GM21381 (cell line): Measurements from ENCODE around the gene CNTD1.
"Not testable (repeated sequence)": the region's sequence is repeated elsewhere in the genome, so short reads cannot be mapped to it uniquely, and the experiment has no call there.

Experiments
- ATAC-seq: cut with Tn5 transposase; IDR thresholded peaks from one replicate; pipeline ENCODE4 v1.9.1; 2021; ENCODE audit warnings: mild to moderate bottlenecking, moderate library complexity; ENCODE audit not compliant: unreplicated experiment

Gene CNTD1

GRCh38 chr17:42844761-42845555, 46.3 kb downstream of the CNTD1 start:
- ATAC-seq: no peak

- ATAC-seq: no peak
Measured at GRCh38 chr17:42845556-42845917, 46.9 kb downstream of the CNTD1 start.

GRCh38 chr17:42845918-42846593, 47.4 kb downstream of the CNTD1 start:
- ATAC-seq: no peak

- ATAC-seq: no peak
Measured at GRCh38 chr17:42846594-42847280, 48.1 kb downstream of the CNTD1 start.

- ATAC-seq: no peak
Measured at GRCh38 chr17:42848093-42848492, 49.4 kb downstream of the CNTD1 start.

GRCh38 chr17:42849031-42849430, 50.4 kb downstream of the CNTD1 start:
- ATAC-seq: no peak

DNA sequence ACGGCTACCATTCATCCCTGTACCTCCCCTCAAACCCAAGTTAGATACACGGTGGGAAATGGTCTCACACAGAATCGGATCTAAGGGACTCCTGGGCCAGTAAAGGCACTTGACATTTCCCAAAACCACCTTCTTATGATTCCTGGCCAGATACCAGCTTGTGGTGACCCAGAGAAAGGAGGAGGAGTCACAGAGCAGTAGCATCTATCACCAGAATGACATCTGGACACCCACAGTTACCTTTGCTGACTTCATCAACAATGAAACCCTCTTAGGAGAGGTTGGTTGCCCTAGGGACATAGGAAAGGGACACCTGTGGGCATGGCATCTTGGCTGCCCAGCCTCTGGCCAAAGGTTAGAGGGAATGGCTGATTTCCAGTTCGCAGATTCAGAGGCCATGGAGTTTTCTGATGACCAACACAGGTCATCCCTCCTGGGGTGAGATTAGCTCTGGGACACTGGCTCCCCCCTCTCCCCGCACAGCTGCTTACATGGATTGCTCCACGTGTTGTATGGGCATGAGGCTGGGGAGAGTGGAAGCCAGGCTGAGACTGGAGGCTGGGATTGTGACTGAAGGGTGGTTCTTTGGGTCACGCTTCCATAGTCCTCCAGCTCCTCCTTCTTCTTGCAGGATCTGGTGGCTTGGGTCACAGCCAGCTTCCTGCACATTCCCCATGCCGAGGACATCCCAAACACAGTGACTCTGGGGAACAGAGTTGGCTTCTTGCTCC, 51.0 kb downstream of the CNTD1 start:
- ATAC-seq: no peak

DNA sequence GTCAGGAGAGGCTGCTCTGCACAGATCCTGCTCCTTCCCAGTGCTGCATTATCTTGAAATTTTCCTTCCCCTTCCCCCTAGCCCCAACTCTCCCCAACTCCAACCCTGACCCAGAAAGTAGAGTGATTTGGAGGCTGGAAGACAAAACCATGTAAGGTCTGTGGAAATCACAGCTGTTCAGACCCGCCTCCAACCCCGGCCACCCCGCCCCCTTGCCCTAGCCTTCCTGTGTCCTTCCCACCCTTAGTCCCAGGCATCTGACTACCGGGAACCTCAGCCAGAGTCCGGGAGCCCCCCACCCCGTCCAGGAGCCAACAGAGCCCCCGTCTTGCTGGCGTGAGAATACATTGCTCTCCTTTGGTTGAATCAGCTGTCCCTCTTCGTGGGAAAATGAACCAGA, 52.3 kb downstream of the CNTD1 start, which contains the start of gene AOC3:
Gene AOC3 (plus strand): TSS at position 246 of the 400 bp plus-strand sequence. CDS start 145 bp downstream, at position 391.
- no peak for ATAC-seq

DNA sequence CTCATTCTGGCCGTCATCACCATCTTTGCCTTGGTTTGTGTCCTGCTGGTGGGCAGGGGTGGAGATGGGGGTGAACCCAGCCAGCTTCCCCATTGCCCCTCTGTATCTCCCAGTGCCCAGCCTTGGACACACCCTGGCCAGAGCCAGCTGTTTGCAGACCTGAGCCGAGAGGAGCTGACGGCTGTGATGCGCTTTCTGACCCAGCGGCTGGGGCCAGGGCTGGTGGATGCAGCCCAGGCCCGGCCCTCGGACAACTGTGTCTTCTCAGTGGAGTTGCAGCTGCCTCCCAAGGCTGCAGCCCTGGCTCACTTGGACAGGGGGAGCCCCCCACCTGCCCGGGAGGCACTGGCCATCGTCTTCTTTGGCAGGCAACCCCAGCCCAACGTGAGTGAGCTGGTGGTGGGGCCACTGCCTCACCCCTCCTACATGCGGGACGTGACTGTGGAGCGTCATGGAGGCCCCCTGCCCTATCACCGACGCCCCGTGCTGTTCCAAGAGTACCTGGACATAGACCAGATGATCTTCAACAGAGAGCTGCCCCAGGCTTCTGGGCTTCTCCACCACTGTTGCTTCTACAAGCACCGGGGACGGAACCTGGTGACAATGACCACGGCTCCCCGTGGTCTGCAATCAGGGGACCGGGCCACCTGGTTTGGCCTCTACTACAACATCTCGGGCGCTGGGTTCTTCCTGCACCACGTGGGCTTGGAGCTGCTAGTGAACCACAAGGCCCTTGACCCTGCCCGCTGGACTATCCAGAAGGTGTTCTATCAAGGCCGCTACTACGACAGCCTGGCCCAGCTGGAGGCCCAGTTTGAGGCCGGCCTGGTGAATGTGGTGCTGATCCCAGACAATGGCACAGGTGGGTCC, 52.9 kb downstream of the CNTD1 start:
- ATAC-seq: not testable (repeated sequence)

DNA sequence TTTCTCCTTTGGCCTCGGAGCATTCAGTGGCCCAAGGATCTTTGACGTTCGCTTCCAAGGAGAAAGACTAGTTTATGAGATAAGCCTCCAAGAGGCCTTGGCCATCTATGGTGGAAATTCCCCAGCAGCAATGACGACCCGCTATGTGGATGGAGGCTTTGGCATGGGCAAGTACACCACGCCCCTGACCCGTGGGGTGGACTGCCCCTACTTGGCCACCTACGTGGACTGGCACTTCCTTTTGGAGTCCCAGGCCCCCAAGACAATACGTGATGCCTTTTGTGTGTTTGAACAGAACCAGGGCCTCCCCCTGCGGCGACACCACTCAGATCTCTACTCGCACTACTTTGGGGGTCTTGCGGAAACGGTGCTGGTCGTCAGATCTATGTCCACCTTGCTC, 53.7 kb downstream of the CNTD1 start:
- ATAC-seq: no peak

- ATAC-seq: no peak
Measured at GRCh38 chr17:42853004-42853403, 54.3 kb downstream of the CNTD1 start.

DNA sequence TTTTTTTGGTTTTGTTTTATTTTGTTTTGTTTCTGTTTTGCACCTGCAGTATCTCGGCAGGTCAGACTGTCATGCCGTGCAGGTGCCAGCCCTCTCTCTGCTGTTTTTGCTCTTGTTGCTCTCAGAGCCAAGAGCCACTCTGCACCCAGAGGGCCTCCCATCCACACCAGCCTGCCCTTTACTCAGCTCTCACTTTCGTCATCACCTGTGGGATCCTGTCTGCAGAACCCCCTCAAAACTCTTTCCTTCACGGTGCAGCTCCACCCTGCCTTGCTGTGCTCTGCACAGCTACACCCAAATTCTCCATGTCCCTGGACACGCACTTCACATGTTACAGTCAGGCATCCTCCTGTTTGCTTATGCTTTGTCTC, 54.9 kb downstream of the CNTD1 start:
- no peak for ATAC-seq

DNA sequence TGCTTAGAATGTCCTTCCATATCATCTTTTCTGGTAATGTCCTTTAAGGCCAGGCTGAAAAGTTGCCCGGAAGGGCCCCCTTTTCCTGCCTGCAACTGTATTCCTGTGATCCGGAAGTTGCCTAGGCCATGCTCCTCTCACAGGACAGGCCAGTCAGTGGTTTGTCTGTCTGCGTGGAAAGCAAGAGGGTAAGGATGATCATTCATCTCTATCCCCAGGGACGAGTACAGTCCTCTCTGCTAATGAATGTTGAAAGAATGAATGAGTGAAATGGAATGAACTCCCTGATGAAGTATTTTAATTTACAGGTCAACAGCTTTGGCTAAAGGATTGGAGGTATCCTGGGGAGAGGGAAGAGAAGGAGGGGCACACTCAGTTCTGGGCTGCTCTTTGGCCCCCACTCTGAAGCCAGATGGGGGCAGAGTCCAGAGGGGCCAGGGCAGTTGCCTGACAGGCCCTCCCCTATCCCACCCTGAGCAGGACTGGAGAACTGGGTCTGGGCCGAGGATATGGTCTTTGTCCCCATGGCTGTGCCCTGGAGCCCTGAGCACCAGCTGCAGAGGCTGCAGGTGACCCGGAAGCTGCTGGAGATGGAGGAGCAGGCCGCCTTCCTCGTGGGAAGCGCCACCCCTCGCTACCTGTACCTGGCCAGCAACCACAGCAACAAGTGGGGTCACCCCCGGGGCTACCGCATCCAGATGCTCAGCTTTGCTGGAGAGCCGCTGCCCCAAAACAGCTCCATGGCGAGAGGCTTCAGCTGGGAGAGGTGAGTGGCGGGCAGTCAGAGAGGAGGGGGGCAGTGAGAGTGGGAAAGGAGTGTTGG, 55.5 kb downstream of the CNTD1 start:
- ATAC-seq: no peak

GRCh38 chr17:42855048-42855596, 56.5 kb downstream of the CNTD1 start:
- ATAC-seq: no peak

GRCh38 chr17:42856093-42856492, 57.4 kb downstream of the CNTD1 start:
- not testable (repeated sequence) for ATAC-seq

DNA sequence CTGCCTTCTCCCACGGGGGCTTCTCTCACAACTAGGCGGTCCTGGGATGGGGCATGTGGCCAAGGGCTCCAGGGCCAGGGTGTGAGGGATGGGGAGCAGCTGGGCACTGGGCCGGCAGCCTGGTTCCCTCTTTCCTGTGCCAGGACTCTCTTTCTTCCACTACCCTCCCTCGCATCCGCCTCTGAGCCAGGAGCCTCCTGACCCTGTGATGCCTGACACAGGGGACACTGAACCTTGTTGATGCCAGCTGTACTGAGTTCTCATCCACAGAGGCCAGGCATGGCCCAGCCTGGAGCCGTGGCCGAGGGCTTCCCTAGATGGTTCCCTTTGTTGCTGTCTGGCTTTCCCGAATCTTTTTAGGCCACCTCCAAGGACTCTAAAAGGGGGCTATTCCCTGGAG, 57.9 kb downstream of the CNTD1 start:
- ATAC-seq: not testable (repeated sequence)

DNA sequence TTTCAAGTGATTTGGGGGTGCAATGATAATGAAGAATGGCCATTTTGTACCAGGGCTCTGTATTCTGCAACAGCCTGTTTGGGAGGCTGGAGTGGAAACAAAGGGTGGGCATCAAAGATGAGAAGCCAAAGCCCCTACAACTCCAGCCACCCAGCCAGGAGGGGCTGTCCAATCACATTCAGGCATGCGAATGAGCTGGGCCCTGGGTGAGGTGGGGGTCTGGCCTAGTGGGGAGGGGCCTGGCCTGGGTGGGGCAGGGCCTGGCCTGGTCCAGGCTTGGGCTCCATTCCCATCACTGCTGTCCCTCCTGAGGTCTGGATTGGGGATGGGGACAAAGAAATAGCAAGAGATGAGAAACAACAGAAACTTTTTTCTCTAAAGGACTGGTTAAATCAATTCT, 58.7 kb downstream of the CNTD1 start:
- ATAC-seq: no peak
